Sigmoid colon (tissue), 7 donors: ENCODE data around the gene ATP1A3. TPM values are rescaled to one million over a fixed set of nuclear protein-coding genes. Genes with fewer than 3 reads are reported as not detected.

ENCODE experiments used
- DNase-seq: peaks from one replicate; pipeline ENCODE4 v3.0.0-alpha.2; 2019
- H3K27ac ChIP-seq, 4 donors: fragments of 200-600 bp; sonication (generic); one replicate each; pipeline ENCODE4 v1.5.1; 2016 to 2019; ENCODE audit warnings: mild to moderate bottlenecking in 1 of 4
- H3K27me3 ChIP-seq, 3 donors: fragments of 200-600 bp; sonication (generic); one replicate each; pipeline ENCODE4 v1.5.1; 2019; ENCODE audit warnings: mild to moderate bottlenecking in 1 of 3
- H3K36me3 ChIP-seq, 4 donors: fragments of 200-600 bp; sonication (generic); one replicate each; pipeline ENCODE4 v1.5.1; 2016 to 2019
- H3K4me1 ChIP-seq, 4 donors: fragments of 200-600 bp; sonication (generic); one replicate each; pipeline ENCODE4 v1.5.1; 2017 to 2019
- H3K4me3 ChIP-seq, 4 donors: fragments of 200-600 bp; sonication (generic); one replicate each; pipeline ENCODE4 v1.5.1; 2017 to 2019; ENCODE audit warnings: mild to moderate bottlenecking in 2 of 4, moderate library complexity in 1 of 4
- H3K9me3 ChIP-seq, 4 donors: fragments of 200-600 bp in 3 of 4; sonication (generic) in 3 of 4; one replicate each; pipeline versions ENCODE4 v1.5.1 to v1.6.1; 2013 to 2019
- EP300 ChIP-seq, 4 donors: sonication (generic); formaldehyde crosslinking; IDR thresholded peaks; one replicate each; pipeline ENCODE4 v1.6.1; 2017; ENCODE audit warnings: antibody characterized with exemption in 4 of 4
- POLR2A ChIP-seq, 2 donors: fragments of 450-650 bp; IDR thresholded peaks; one replicate each; pipeline ENCODE4 v1.6.1; 2016; ENCODE audit warnings: antibody characterized with exemption in 2 of 2, mild to moderate bottlenecking in 2 of 2, moderate library complexity in 2 of 2
- POLR2AphosphoS5 ChIP-seq, 4 donors: sonication (generic); formaldehyde crosslinking; IDR thresholded peaks; one replicate each; pipeline ENCODE4 v1.6.1; 2017; ENCODE audit warnings: antibody characterized with exemption in 4 of 4
- WGBS, 2 donors: extraction: QIAGEN DNeasy Blood & Tissue Kit; methylation state at CpG; one replicate each; pipeline ENCODE4 v1.1.7; 2013; 5-methylcytosine and 5-hydroxymethylcytosine counted together
- intact Hi-C: fragments of 100-400 bp; cut with DNase I; formaldehyde crosslinking; loops from one replicate; pipeline ENCODE4 v1.15.1; 2023
- polyA plus RNA-seq, 3 donors: library from polyadenylated mRNA; stranded (reverse); fragments of 200-250 nt; gene quantifications; one replicate each; pipeline ENCODE4 v1.2.3, GENCODE V29; 2013
- total RNA-seq, 4 donors: library from RNA; depleted of rRNA; stranded (reverse); fragments of >200 nt; gene quantifications; one replicate each; pipeline ENCODE4 v1.1.0, GENCODE V29; 2016
- TF ChIP-seq, protein P1 (sequence below), 4 experiments: fragments of 450-650 bp in 3 of 4; fragments of 200-600 bp in 1 of 4; IDR thresholded peaks; one replicate each; pipeline ENCODE4 v1.5.1; 2016 to 2019; ENCODE audit warnings: antibody characterized with exemption in 4 of 4, mild to moderate bottlenecking in 3 of 4, moderate library complexity in 2 of 4
- donor health status: healthy with polysubstance abuse.
- donor health status: Bipolar disorder and iron deficiency.
- donor health status: healthy.

ATP1A3 gene
- total and polyA plus RNA-seq, 7 donors, result 0.46 to 4.3 (median 3.0) TPM; not detected in 1

DNA sequence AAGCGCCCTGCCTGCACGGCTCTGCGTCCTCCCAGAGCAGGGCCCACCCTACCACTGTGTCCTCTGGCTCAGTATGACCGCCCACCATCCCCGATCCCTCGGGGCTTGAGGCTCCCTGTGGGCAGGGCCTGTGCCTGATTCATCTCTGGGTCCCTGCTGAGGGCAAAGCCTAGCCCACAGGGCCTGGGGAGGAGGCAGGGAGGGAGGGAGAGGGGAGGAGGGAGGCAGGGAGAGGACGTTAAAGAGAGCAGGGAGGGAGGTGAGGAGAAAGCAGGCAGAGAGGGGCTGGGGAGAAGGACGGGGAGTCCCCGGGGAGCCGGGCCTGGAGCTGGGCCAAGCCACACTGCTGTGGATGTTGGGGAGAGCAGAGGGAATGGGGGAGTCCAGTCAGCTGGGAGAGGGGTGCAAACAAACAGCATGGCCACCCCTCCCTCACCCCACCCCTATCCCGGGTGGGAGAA, 61.7 kb downstream of the ATP1A3 start:
- H3K36me3 ChIP-seq, result no peaks in the 10 kb centered on the region
- H3K27me3 ChIP-seq, result peaks cover 50 to 100% (median 81%) of the 10 kb centered on the region in 3 donors
- H3K27ac ChIP-seq, result no peak overlapping the region
- peaks cover 0 to 23% (median 22%) of the 10 kb centered on the region in 4 donors for H3K4me1 ChIP-seq
- TF ChIP-seq POLR2AphosphoS5 (IDR thresholded peaks at IDR 0.05) (no peak), EP300 (IDR thresholded peaks at IDR 0.05) (no peak), POLR2A (IDR thresholded peaks at IDR 0.05) (no peak)
- TF ChIP-seq, protein P1, sequence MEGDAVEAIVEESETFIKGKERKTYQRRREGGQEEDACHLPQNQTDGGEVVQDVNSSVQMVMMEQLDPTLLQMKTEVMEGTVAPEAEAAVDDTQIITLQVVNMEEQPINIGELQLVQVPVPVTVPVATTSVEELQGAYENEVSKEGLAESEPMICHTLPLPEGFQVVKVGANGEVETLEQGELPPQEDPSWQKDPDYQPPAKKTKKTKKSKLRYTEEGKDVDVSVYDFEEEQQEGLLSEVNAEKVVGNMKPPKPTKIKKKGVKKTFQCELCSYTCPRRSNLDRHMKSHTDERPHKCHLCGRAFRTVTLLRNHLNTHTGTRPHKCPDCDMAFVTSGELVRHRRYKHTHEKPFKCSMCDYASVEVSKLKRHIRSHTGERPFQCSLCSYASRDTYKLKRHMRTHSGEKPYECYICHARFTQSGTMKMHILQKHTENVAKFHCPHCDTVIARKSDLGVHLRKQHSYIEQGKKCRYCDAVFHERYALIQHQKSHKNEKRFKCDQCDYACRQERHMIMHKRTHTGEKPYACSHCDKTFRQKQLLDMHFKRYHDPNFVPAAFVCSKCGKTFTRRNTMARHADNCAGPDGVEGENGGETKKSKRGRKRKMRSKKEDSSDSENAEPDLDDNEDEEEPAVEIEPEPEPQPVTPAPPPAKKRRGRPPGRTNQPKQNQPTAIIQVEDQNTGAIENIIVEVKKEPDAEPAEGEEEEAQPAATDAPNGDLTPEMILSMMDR (IDR thresholded peaks at IDR 0.05), result no peak
- intact Hi-C loops, result no loop called here
- H3K9me3 ChIP-seq, result no peaks in the 10 kb centered on the region
- DNase-seq, result no peak
- no peak overlapping the region for H3K4me3 ChIP-seq
- 54 to 59% methylated on average over 11 of the region's 11 CpGs for WGBS, 2 donors

GRCh38 chr19:41930926-41931592, 63.0 kb downstream of the ATP1A3 start:
- Histone ChIP-seq H3K27me3 (peaks cover 62 to 100% (median 91%) of the 10 kb centered on the region in 3 donors), H3K4me1 (peaks cover 0 to 23% (median 22%) of the 10 kb centered on the region in 4 donors), H3K9me3 (no peaks in the 10 kb centered on the region), H3K4me3 (no peak overlapping the region), H3K36me3 (no peaks in the 10 kb centered on the region), H3K27ac (no peak overlapping the region)
- intact Hi-C loops, result loop anchor here (2.0 kb wide), 1 partner anchor 38 kb away; no protein-coding TSS in a partner anchor
- DNase-seq, result no peak
- whole genome bisulfite sequencing, 2 donors, result 20 to 42% methylated on average over 17 of the region's 17 CpGs
- TF ChIP-seq POLR2AphosphoS5 (IDR thresholded peaks at IDR 0.05), result no peak
- no peak for TF ChIP-seq POLR2A (IDR thresholded peaks at IDR 0.05)
- TF ChIP-seq, protein P1 (IDR thresholded peaks at IDR 0.05), result no peak
- TF ChIP-seq EP300 (IDR thresholded peaks at IDR 0.05), result no peak

- 29 to 53% methylated on average over 7 of the region's 7 CpGs for WGBS, 2 donors
Observed at GRCh38 chr19:41930322-41930722, 63.7 kb downstream of the ATP1A3 start.

GRCh38 chr19:41929536-41930071, 64.4 kb downstream of the ATP1A3 start:
- peaks cover 66 to 100% (median 91%) of the 10 kb centered on the region in 3 donors for H3K27me3 ChIP-seq

More at GRCh38 chr19:41930322-41930722, 63.7 kb downstream of the ATP1A3 start:
- Histone ChIP-seq H3K27me3 (peaks cover 63 to 100% (median 91%) of the 10 kb centered on the region in 3 donors), H3K4me3 (no peak overlapping the region), H3K27ac (no peak overlapping the region), H3K36me3 (no peaks in the 10 kb centered on the region), H3K4me1 (peaks cover 0 to 23% (median 22%) of the 10 kb centered on the region in 4 donors), H3K9me3 (no peaks in the 10 kb centered on the region)
- intact Hi-C loops, result loop anchor here (2.0 kb wide), 1 partner anchor 38 kb away; no protein-coding TSS in a partner anchor
- DNase-seq, result no peak
- TF ChIP-seq POLR2A (IDR thresholded peaks at IDR 0.05), result no peak
- TF ChIP-seq POLR2AphosphoS5 (IDR thresholded peaks at IDR 0.05), result no peak
- TF ChIP-seq, protein P1 (IDR thresholded peaks at IDR 0.05), result no peak
- no peak for TF ChIP-seq EP300 (IDR thresholded peaks at IDR 0.05)

More at GRCh38 chr19:41929536-41930071, 64.4 kb downstream of the ATP1A3 start:
- Histone ChIP-seq H3K27ac (no peak overlapping the region), H3K36me3 (no peaks in the 10 kb centered on the region), H3K9me3 (no peaks in the 10 kb centered on the region), H3K4me3 (no peak overlapping the region), H3K4me1 (peaks cover 0 to 23% (median 22%) of the 10 kb centered on the region in 4 donors)
- 44 to 64% methylated on average over 14 of the region's 14 CpGs for WGBS, 2 donors
- DNase-seq, result no peak
- intact Hi-C loops, result loop anchor here (2.0 kb wide), 1 partner anchor 37 kb away; no protein-coding TSS in a partner anchor
- no peak for TF ChIP-seq POLR2AphosphoS5 (IDR thresholded peaks at IDR 0.05)
- TF ChIP-seq POLR2A (IDR thresholded peaks at IDR 0.05), result no peak
- no peak for TF ChIP-seq EP300 (IDR thresholded peaks at IDR 0.05)
- TF ChIP-seq, protein P1 (IDR thresholded peaks at IDR 0.05), result no peak
